CD4-positive, alpha-beta T cell (primary cell): ENCODE results near the gene INO80. TPM values are rescaled to one million over a fixed set of nuclear protein-coding genes. Genes with fewer than 3 reads are reported as not detected.

Experiments used
- ATAC-seq: fragments of 200-7000 bp; cut with Tn5 transposase; one replicate; pipeline ENCODE4 v1.10.0; 2022; ENCODE audit warnings: mild to moderate bottlenecking; ENCODE audit not compliant: poor library complexity
- CTCF ChIA-PET: fragments of 350-600 bp; sonication (Branson Sonifier 250); formaldehyde crosslinking; loops from one replicate; lab custom pipeline; 2021; ENCODE audit warnings: antibody characterized with exemption, inconsistent platforms; lab: Charles Lee
- POLR2A ChIA-PET: fragments of 350-600 bp; sonication (Branson Sonifier 250); formaldehyde crosslinking; loops from one replicate; lab custom pipeline; 2021; ENCODE audit warnings: antibody characterized with exemption, inconsistent platforms; lab: Charles Lee
- DNase-seq, 14 experiments: peaks; one replicate each; pipeline ENCODE4 v3.0.0-alpha.2; 2013 to 2020; ENCODE audit warnings: mixed read lengths in 2 of 14
- H3K27ac ChIP-seq, 2 donors: one replicate each; pipeline versions ENCODE4 v1.5.1 to v1.7.0; 2013; ENCODE audit warnings: low read length in 2 of 2, low read depth in 1 of 2, mild to moderate bottlenecking in 1 of 2
- H3K27me3 ChIP-seq, 2 experiments: 1 replicate in 1 of 2; 2 replicates in 1 of 2; pipeline versions ENCODE4 v1.6.1 to v1.7.0; 2013; ENCODE audit warnings: low read length in 2 of 2, control low read depth in 1 of 2, mild to moderate bottlenecking in 1 of 2, moderate library complexity in 1 of 2; ENCODE audit not compliant: insufficient read depth in 2 of 2, control insufficient read depth in 1 of 2
- H3K36me3 ChIP-seq: one replicate; pipeline ENCODE4 v1.6.1; 2013; ENCODE audit warnings: low read length, control low read depth; ENCODE audit not compliant: insufficient read depth
- H3K4me1 ChIP-seq: one replicate; pipeline ENCODE4 v1.6.1; 2013; ENCODE audit warnings: low read length, control low read depth; ENCODE audit not compliant: insufficient read depth
- H3K4me3 ChIP-seq: one replicate; pipeline ENCODE4 v1.5.1; 2013; ENCODE audit warnings: mild to moderate bottlenecking, low read length, moderate library complexity
- H3K9me3 ChIP-seq, 2 experiments: 1 replicate in 1 of 2; 2 replicates in 1 of 2; pipeline versions ENCODE4 v1.6.1 to v1.7.0; 2013; ENCODE audit warnings: low read length in 2 of 2, mild to moderate bottlenecking in 2 of 2, control low read depth in 1 of 2, moderate library complexity in 1 of 2; ENCODE audit not compliant: control insufficient read depth in 1 of 2, insufficient read depth in 1 of 2
- H3K27ac Mint-ChIP-seq: one replicate; pipeline ENCODE4 v1.8.0; 2020; ENCODE audit warnings: mixed read lengths
- H3K27me3 Mint-ChIP-seq: one replicate; pipeline ENCODE4 v1.8.0; 2021; ENCODE audit warnings: mixed read lengths
- H3K36me3 Mint-ChIP-seq: one replicate; pipeline ENCODE4 v1.8.0; 2021; ENCODE audit warnings: low read depth, mixed read lengths
- H3K4me1 Mint-ChIP-seq: one replicate; pipeline ENCODE4 v1.8.0; 2021; ENCODE audit warnings: low read depth, mixed read lengths
- H3K4me3 Mint-ChIP-seq: one replicate; pipeline ENCODE4 v1.8.0; 2020; ENCODE audit warnings: mild to moderate bottlenecking, mixed read lengths
- H3K9me3 Mint-ChIP-seq: one replicate; pipeline ENCODE4 v1.8.0; 2020; ENCODE audit warnings: mixed read lengths
- CTCF ChIP-seq: fragments of 200-600 bp; IDR thresholded peaks from one replicate; pipeline ENCODE4 v1.8.0; 2022; ENCODE audit warnings: antibody characterized with exemption, mild to moderate bottlenecking
- intact Hi-C, 2 experiments: fragments of 100-400 bp; cut with DNase I in 1 of 2; cut with micrococcal nuclease in 1 of 2; formaldehyde crosslinking; loops; one replicate each; pipeline versions ENCODE4 v1.15.1 to v1.9.0; 2023 to 2025; cut with DNase I, micrococcal nuclease
- total RNA-seq, 174 experiments: library from RNA in 2 of 174; stranded (reverse) in 2 of 174; gene quantifications; one replicate each; pipeline ENCODE4 v1.2.3 and lab custom pipeline; 2021 to 2026

The INO80 gene
- total RNA-seq, 2 experiments from 2014 or later: 20.3 to 22.9 TPM

GRCh38 chr15:41161336-41161735, 45.3 kb upstream of the INO80 start:
- H3K4me3 ChIP-seq: no peak overlapping the region
- Mint-ChIP-seq H3K27me3 (no peaks in the 10 kb centered on the region), H3K4me1 (peaks cover 5% of the 10 kb centered on the region), H3K36me3 (no peaks in the 10 kb centered on the region), H3K4me3 (no peak overlapping the region), H3K27ac (no peak overlapping the region), H3K9me3 (no peaks in the 10 kb centered on the region)
- CTCF ChIA-PET: no interaction called here
- intact Hi-C loops: no loop called here
- no peak for ATAC-seq
- H3K36me3 ChIP-seq: no peaks in the 10 kb centered on the region
- H3K27ac ChIP-seq: no peak overlapping the region
- no peaks in the 10 kb centered on the region for H3K4me1 ChIP-seq
- no peaks in the 10 kb centered on the region for H3K9me3 ChIP-seq
- no peak for TF ChIP-seq CTCF
- H3K27me3 ChIP-seq: no peaks in the 10 kb centered on the region
- DNase-seq: no peak
- POLR2A ChIA-PET: no interaction called here

- H3K36me3 Mint-ChIP-seq: no peaks in the 10 kb centered on the region
- no peaks in the 10 kb centered on the region for H3K4me1 ChIP-seq
- intact Hi-C loops: no loop called here
- no peaks in the 10 kb centered on the region for H3K27me3 Mint-ChIP-seq
- H3K27ac ChIP-seq: no peak overlapping the region
- CTCF ChIA-PET: no interaction called here
- peaks cover 5% of the 10 kb centered on the region for H3K4me1 Mint-ChIP-seq
- H3K4me3 Mint-ChIP-seq: no peak overlapping the region
- ATAC-seq: no peak
- H3K9me3 Mint-ChIP-seq: no peaks in the 10 kb centered on the region
- no peak overlapping the region for H3K4me3 ChIP-seq
- TF ChIP-seq CTCF: no peak
- POLR2A ChIA-PET: no interaction called here
- H3K27ac Mint-ChIP-seq: no peak overlapping the region
- H3K9me3 ChIP-seq: no peaks in the 10 kb centered on the region
- no peak for DNase-seq
- no peaks in the 10 kb centered on the region for H3K36me3 ChIP-seq
- no peaks in the 10 kb centered on the region for H3K27me3 ChIP-seq
These were observed 44.7 kb upstream of the INO80 start for GRCh38 chr15:41160639-41161315.

GRCh38 chr15:41154412-41154811, 38.3 kb upstream of the INO80 start:
- DNase-seq (no peak), ATAC-seq (no peak)
- Mint-ChIP-seq H3K4me3 (no peak overlapping the region), H3K27ac (no peak overlapping the region), H3K9me3 (no peaks in the 10 kb centered on the region), H3K36me3 (no peaks in the 10 kb centered on the region), H3K4me1 (peaks cover 12% of the 10 kb centered on the region), H3K27me3 (no peaks in the 10 kb centered on the region)
- Histone ChIP-seq H3K4me3 (no peak overlapping the region), H3K9me3 (no peaks in the 10 kb centered on the region), H3K36me3 (no peaks in the 10 kb centered on the region), H3K27me3 (no peaks in the 10 kb centered on the region), H3K27ac (no peak overlapping the region), H3K4me1 (peaks cover 9% of the 10 kb centered on the region)
- ChIA-PET CTCF (no interaction called here), POLR2A (no interaction called here)
- intact Hi-C loops: no loop called here
- no peak for TF ChIP-seq CTCF
